Thyroid gland (tissue), 4 donors: ENCODE measurements around the gene IGFALS.

Experiments used
- POLR2A ChIP-seq, 2 donors: fragments of 450-650 bp; IDR thresholded peaks; one replicate each; pipeline ENCODE4 v1.6.1; 2017; ENCODE audit warnings: antibody characterized with exemption in 2 of 2, mild to moderate bottlenecking in 2 of 2, moderate library complexity in 1 of 2
- TF ChIP-seq, protein P1 (sequence below), 6 experiments: fragments of 200-600 bp in 3 of 6; fragments of 450-650 bp in 3 of 6; sonication (generic) in 3 of 6; IDR thresholded peaks; one replicate each; pipeline ENCODE4 v1.5.1; 2016 to 2019; ENCODE audit warnings: antibody characterized with exemption in 6 of 6, mild to moderate bottlenecking in 2 of 6, inconsistent platforms in 1 of 6, moderate library complexity in 1 of 6

DNA sequence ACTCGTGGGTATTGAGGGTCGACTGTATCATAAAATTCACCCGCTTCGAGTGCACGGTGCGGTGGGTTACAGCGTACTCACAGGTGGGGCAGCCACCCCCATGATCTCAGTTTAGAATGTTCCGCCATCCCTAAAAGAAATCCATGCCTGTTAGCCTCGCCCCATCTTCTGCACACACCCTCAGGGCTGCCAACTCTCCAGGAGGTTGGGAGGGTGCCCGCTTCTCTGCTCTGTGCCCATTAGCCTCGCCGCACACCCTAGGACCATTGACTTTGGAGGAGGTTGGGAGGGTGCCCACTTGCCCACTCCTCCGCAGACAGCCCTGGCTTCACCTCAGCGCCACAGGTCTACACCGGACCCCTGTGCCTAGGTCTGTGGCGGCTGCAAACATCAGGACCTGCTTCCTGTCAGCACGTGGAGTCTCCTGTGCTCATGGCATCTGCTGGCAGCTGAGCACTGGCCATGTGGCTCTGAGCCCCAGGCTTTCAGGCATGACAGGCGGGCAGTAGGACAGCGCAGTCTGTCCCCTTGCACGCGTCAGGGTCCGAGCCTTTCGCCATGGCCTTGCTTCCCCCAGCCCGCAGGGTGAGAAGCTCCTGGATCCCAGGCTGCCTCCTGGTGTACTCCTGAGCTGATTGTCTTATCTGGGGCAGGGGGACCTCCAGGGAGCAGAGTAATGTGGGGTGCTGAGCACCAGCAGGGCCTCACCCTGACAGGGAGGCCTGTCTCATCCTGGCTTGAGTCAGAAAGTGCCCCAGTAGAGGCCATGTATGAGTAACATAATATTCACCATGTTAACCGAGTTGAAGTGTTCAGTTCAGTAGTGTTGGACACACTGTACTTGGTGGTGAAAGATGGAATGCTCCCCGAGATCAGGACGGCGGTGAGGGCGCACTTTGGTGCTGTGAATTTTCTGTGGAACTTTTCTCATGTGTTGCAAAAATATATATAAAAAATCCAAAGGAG, 44.1 kb downstream of the IGFALS start:
- no peak for TF ChIP-seq POLR2A (IDR thresholded peaks at IDR 0.05)
- TF ChIP-seq, protein P1, sequence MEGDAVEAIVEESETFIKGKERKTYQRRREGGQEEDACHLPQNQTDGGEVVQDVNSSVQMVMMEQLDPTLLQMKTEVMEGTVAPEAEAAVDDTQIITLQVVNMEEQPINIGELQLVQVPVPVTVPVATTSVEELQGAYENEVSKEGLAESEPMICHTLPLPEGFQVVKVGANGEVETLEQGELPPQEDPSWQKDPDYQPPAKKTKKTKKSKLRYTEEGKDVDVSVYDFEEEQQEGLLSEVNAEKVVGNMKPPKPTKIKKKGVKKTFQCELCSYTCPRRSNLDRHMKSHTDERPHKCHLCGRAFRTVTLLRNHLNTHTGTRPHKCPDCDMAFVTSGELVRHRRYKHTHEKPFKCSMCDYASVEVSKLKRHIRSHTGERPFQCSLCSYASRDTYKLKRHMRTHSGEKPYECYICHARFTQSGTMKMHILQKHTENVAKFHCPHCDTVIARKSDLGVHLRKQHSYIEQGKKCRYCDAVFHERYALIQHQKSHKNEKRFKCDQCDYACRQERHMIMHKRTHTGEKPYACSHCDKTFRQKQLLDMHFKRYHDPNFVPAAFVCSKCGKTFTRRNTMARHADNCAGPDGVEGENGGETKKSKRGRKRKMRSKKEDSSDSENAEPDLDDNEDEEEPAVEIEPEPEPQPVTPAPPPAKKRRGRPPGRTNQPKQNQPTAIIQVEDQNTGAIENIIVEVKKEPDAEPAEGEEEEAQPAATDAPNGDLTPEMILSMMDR (IDR thresholded peaks at IDR 0.05) = no peak
